SK-N-SH (cell line): ENCODE measurements around the gene C12orf56. TPM values are rescaled to one million over a fixed set of nuclear protein-coding genes. Genes with fewer than 3 reads are reported as not detected.
"Not testable (repeated sequence)": the region's sequence is repeated elsewhere in the genome, so short reads cannot be mapped to it uniquely, and the experiment has no call there.

Experiments used
- CTCF ChIA-PET: fragments of 300-600, 350-600 bp; formaldehyde crosslinking; extraction: SDS; loops from one replicate; lab custom pipeline; 2021; lab: Yijun Ruan, JAX
- POLR2A ChIA-PET: fragments of 350-600 bp; sonication (Branson Sonifier 250); formaldehyde crosslinking; extraction: SDS; loops from one replicate; lab custom pipeline; 2020; ENCODE audit warnings: antibody characterized with exemption, inconsistent platforms; lab: Yijun Ruan, JAX
- DNase-seq: peaks from one replicate; pipeline ENCODE4 v3.0.0; 2012
- H2AFZ ChIP-seq: fragments of 200-600 bp; sonication (generic); 2 replicates; pipeline ENCODE4 v1.8.1; 2016; ENCODE audit warnings: antibody characterized with exemption, mild to moderate bottlenecking, low read depth
- H3F3A ChIP-seq: fragments of 200-600 bp; sonication (generic); replicated peaks from 2 replicates; pipeline ENCODE3; 2016; ENCODE audit warnings: antibody characterized with exemption, mild to moderate bottlenecking; ENCODE audit not compliant: insufficient read depth
- H3K27ac ChIP-seq, 2 experiments: fragments of 200-500 bp in 1 of 2; fragments of 200-600 bp in 1 of 2; sonication (Bioruptor generic) in 1 of 2; sonication (generic), shearing (Covaris generic) in 1 of 2; 2 replicates each; pipeline versions ENCODE4 v1.5.1 to v1.6.1; 2014 to 2016; ENCODE audit warnings: low read depth in 2 of 2, inconsistent platforms in 1 of 2, low read length in 1 of 2, mild to moderate bottlenecking in 1 of 2, mixed read lengths in 1 of 2
- H3K27me3 ChIP-seq: fragments of 200-600 bp; sonication (generic), shearing (Covaris generic); 2 replicates; pipeline ENCODE4 v1.6.1; 2016; ENCODE audit warnings: mixed run types; ENCODE audit not compliant: insufficient read depth
- H3K36me3 ChIP-seq, 2 experiments: fragments of 200-500 bp in 1 of 2; fragments of 200-600 bp in 1 of 2; sonication (Bioruptor generic) in 1 of 2; sonication (generic) in 1 of 2; replicated peaks in 1 of 2; 2 replicates each; pipeline versions ENCODE3 to v1.5.1; 2014 to 2016; ENCODE audit warnings: low read length in 1 of 2, mild to moderate bottlenecking in 1 of 2; ENCODE audit not compliant: insufficient read depth in 2 of 2, control insufficient read depth in 1 of 2
- H3K4me1 ChIP-seq, 2 experiments: fragments of 200-500 bp in 1 of 2; fragments of 200-600 bp in 1 of 2; sonication (Bioruptor generic) in 1 of 2; sonication (generic), shearing (Covaris generic) in 1 of 2; 2 replicates each; pipeline versions ENCODE4 v1.5.1 to v1.6.1; 2014 to 2016; ENCODE audit warnings: low read depth in 1 of 2, low read length in 1 of 2, mixed run types in 1 of 2; ENCODE audit not compliant: insufficient read depth in 2 of 2, control insufficient read depth in 1 of 2
- H3K4me2 ChIP-seq: fragments of 200-600 bp; sonication (generic), shearing (Covaris generic); 2 replicates; pipeline ENCODE4 v1.6.1; 2017; ENCODE audit warnings: mixed run types
- H3K4me3 ChIP-seq, 2 experiments: fragments of 200-500 bp in 1 of 2; fragments of 200-600 bp in 1 of 2; sonication (Bioruptor generic) in 1 of 2; sonication (generic), shearing (Covaris generic) in 1 of 2; 2 replicates each; pipeline versions ENCODE4 v1.5.1 to v1.8.1; 2014 to 2016; ENCODE audit warnings: low read depth in 2 of 2, inconsistent platforms in 1 of 2, low read length in 1 of 2, mild to moderate bottlenecking in 1 of 2, mixed read lengths in 1 of 2, moderate library complexity in 1 of 2
- H3K79me2 ChIP-seq: fragments of 200-600 bp; sonication (generic); 2 replicates; pipeline ENCODE4 v1.8.1; 2017; ENCODE audit warnings: mild to moderate bottlenecking; ENCODE audit not compliant: insufficient read depth
- H3K9ac ChIP-seq: fragments of 200-600 bp; sonication (generic); 2 replicates; pipeline ENCODE4 v1.6.1; 2017; ENCODE audit warnings: mixed run types
- H3K9me2 ChIP-seq: fragments of 200-600 bp; sonication (generic); 2 replicates; pipeline ENCODE4 v1.6.1; 2017; ENCODE audit warnings: mixed run types
- H3K9me3 ChIP-seq: fragments of 200-600 bp; sonication (generic); 2 replicates; pipeline ENCODE4 v1.6.1; 2017; ENCODE audit warnings: mixed run types, mild to moderate bottlenecking, moderate library complexity
- H4K20me1 ChIP-seq: fragments of 200-600 bp; sonication (generic); 2 replicates; pipeline ENCODE4 v1.6.1; 2017; ENCODE audit warnings: mild to moderate bottlenecking, mixed run types; ENCODE audit not compliant: insufficient read depth
- CHD2 ChIP-seq: fragments of 150-350 bp; IDR thresholded peaks from 2 replicates; pipeline ENCODE4 v1.6.1; 2018; ENCODE audit warnings: low read length; ENCODE audit not compliant: partially characterized antibody
- ELF1 ChIP-seq: IDR thresholded peaks from 2 replicates; pipeline ENCODE4 v1.4.0; 2012
- EP300 ChIP-seq, 2 experiments: IDR thresholded peaks; 2 replicates each; pipeline versions ENCODE4 v1.4.0 to v1.6.1; 2012; ENCODE audit warnings: borderline replicate concordance in 1 of 2, low read depth in 1 of 2, low read length in 1 of 2
- FOSL2 ChIP-seq: IDR thresholded peaks from 2 replicates; pipeline ENCODE4 v1.4.0; 2012; ENCODE audit warnings: low read depth, mild to moderate bottlenecking, moderate library complexity, borderline replicate concordance
- FOXJ3 ChIP-seq: sonication (generic); formaldehyde crosslinking; IDR thresholded peaks from 2 replicates; pipeline ENCODE4 v1.5.1; 2020; ENCODE audit warnings: mild to moderate bottlenecking, missing genetic modification reagents
- FOXM1 ChIP-seq: IDR thresholded peaks from 2 replicates; pipeline ENCODE4 v1.4.0; 2012; ENCODE audit warnings: low read depth, mild to moderate bottlenecking
- GABPA ChIP-seq: IDR thresholded peaks from 2 replicates; pipeline ENCODE4 v1.4.0; 2012; ENCODE audit warnings: low read depth, mild to moderate bottlenecking
- IRF3 ChIP-seq: fragments of 150-350 bp; IDR thresholded peaks from 2 replicates; pipeline ENCODE4 v1.6.1; 2016; ENCODE audit warnings: mild to moderate bottlenecking, low read depth, low read length
- JUND ChIP-seq: IDR thresholded peaks from 2 replicates; pipeline ENCODE4 v1.4.0; 2012
- MAX ChIP-seq: IDR thresholded peaks from 2 replicates; pipeline ENCODE4 v1.4.0; 2012; ENCODE audit warnings: low read depth
- MXI1 ChIP-seq: IDR thresholded peaks from 2 replicates; pipeline ENCODE4 v1.6.1; 2012; ENCODE audit warnings: mild to moderate bottlenecking, low read depth, low read length, improper control_type of control experiment
- NFIC ChIP-seq: IDR thresholded peaks from 2 replicates; pipeline ENCODE4 v1.4.0; 2012; ENCODE audit warnings: borderline replicate concordance
- NRF1 ChIP-seq: IDR thresholded peaks from 2 replicates; pipeline ENCODE4 v1.6.1; 2012; ENCODE audit warnings: low read depth, mild to moderate bottlenecking, low read length
- PBX3 ChIP-seq: IDR thresholded peaks from 2 replicates; pipeline ENCODE4; 2012
- POLR2AphosphoS5 ChIP-seq: IDR thresholded peaks from 2 replicates; pipeline ENCODE4 v1.6.1; 2012; ENCODE audit warnings: low read depth, low read length
- RXRA ChIP-seq: IDR thresholded peaks from 2 replicates; pipeline ENCODE4 v1.4.0; 2012; ENCODE audit warnings: low read depth, mild to moderate bottlenecking, borderline replicate concordance
- SMC3 ChIP-seq: IDR thresholded peaks from 2 replicates; pipeline ENCODE4 v1.6.1; 2012; ENCODE audit warnings: low read depth, low read length, improper control_type of control experiment
- TAF1 ChIP-seq: IDR thresholded peaks from 2 replicates; pipeline ENCODE4 v1.6.1; 2012; ENCODE audit warnings: low read depth, mild to moderate bottlenecking, low read length, moderate library complexity, borderline replicate concordance
- YY1 ChIP-seq: IDR thresholded peaks from 2 replicates; pipeline ENCODE4 v1.4.0; 2012; ENCODE audit warnings: low read depth, mild to moderate bottlenecking
- WGBS: methylation state at CpG from one replicate; pipeline ENCODE4 v1.1.6; 2017; ENCODE audit warnings: low lambda C conversion rate; 5-methylcytosine and 5-hydroxymethylcytosine counted together
- polyA plus RNA-seq, 3 experiments: library from polyadenylated mRNA; depleted of rRNA; stranded (reverse); fragments of >200 nt; gene quantifications; 2 replicates each; pipeline ENCODE4 v1.2.3, GENCODE V29; 2012
- TF ChIP-seq, protein P1 (sequence below): IDR thresholded peaks from 2 replicates; pipeline ENCODE4 v1.6.1; 2012; ENCODE audit warnings: mild to moderate bottlenecking, low read depth, low read length, moderate library complexity

The C12orf56 gene
- polyA plus RNA-seq, 1 of the 3 experiments (the other 2 are of a cell fraction), result not detected

GRCh38 chr12:64320611-64321010 is 69.9 kb downstream of the C12orf56 start (continued):
- TF ChIP-seq IRF3 (no peak), FOSL2 (no peak), FOXM1 (no peak)

- H3F3A ChIP-seq, H3K9me3 ChIP-seq, CTCF ChIA-PET, H3K4me1 ChIP-seq, H3K27me3 ChIP-seq, DNase-seq, POLR2A ChIA-PET, H4K20me1 ChIP-seq, H3K9ac ChIP-seq, H3K9me2 ChIP-seq, H3K4me2 ChIP-seq, H3K36me3 ChIP-seq, H3K79me2 ChIP-seq, H2AFZ ChIP-seq, H3K27ac ChIP-seq, H3K4me3 ChIP-seq: not testable (repeated sequence)
- WGBS, result 71% methylated on average over 22 of the region's 23 CpGs
Observed at GRCh38 chr12:64319540-64320225, 70.9 kb downstream of the C12orf56 start.

GRCh38 chr12:64318605-64319004 is 72.0 kb downstream of the C12orf56 start:
- Histone ChIP-seq H2AFZ (no peak overlapping the region), H3K79me2 (no peaks in the 10 kb centered on the region), H3K27ac (no peak overlapping the region), H4K20me1 (no peaks in the 10 kb centered on the region), H3K9me3 (no peaks in the 10 kb centered on the region), H3K4me1 (no peaks in the 10 kb centered on the region), H3K27me3 (no peaks in the 10 kb centered on the region), H3K9me2 (no peaks in the 10 kb centered on the region), H3K9ac (no peak overlapping the region), H3F3A (no peaks in the 10 kb centered on the region), H3K36me3 (no peaks in the 10 kb centered on the region), H3K4me2 (no peak overlapping the region), H3K4me3 (no peak overlapping the region)
- no peak for DNase-seq
- CTCF ChIA-PET, result no interaction called here
- 38% methylated on average over 3 of the region's 3 CpGs for WGBS
- POLR2A ChIA-PET, result no interaction called here
- no peak for TF ChIP-seq FOXJ3 (CRISPR knock-in tag)
- TF ChIP-seq IRF3, result no peak
- no peak for TF ChIP-seq RXRA
- no peak for TF ChIP-seq SMC3
- TF ChIP-seq NRF1, result no peak
- no peak for TF ChIP-seq TAF1
- TF ChIP-seq ELF1, result no peak
- no peak for TF ChIP-seq PBX3
- TF ChIP-seq MAX, result no peak
- no peak for TF ChIP-seq YY1
- TF ChIP-seq POLR2AphosphoS5, result no peak
- no peak for TF ChIP-seq EP300 (IDR thresholded peaks at IDR 0.05; ENCODE audit: borderline replicate concordance in 1 of 2, low read depth in 1 of 2, low read length in 1 of 2)
- no peak for TF ChIP-seq JUND
- no peak for TF ChIP-seq NFIC
- TF ChIP-seq GABPA, result no peak
- no peak for TF ChIP-seq MXI1
- TF ChIP-seq, protein P1, sequence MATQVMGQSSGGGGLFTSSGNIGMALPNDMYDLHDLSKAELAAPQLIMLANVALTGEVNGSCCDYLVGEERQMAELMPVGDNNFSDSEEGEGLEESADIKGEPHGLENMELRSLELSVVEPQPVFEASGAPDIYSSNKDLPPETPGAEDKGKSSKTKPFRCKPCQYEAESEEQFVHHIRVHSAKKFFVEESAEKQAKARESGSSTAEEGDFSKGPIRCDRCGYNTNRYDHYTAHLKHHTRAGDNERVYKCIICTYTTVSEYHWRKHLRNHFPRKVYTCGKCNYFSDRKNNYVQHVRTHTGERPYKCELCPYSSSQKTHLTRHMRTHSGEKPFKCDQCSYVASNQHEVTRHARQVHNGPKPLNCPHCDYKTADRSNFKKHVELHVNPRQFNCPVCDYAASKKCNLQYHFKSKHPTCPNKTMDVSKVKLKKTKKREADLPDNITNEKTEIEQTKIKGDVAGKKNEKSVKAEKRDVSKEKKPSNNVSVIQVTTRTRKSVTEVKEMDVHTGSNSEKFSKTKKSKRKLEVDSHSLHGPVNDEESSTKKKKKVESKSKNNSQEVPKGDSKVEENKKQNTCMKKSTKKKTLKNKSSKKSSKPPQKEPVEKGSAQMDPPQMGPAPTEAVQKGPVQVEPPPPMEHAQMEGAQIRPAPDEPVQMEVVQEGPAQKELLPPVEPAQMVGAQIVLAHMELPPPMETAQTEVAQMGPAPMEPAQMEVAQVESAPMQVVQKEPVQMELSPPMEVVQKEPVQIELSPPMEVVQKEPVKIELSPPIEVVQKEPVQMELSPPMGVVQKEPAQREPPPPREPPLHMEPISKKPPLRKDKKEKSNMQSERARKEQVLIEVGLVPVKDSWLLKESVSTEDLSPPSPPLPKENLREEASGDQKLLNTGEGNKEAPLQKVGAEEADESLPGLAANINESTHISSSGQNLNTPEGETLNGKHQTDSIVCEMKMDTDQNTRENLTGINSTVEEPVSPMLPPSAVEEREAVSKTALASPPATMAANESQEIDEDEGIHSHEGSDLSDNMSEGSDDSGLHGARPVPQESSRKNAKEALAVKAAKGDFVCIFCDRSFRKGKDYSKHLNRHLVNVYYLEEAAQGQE, result no peak
- TF ChIP-seq CHD2, result no peak
